GM13977 (cell line): ENCODE results near the gene RRP9.

Experiments used
- DNase-seq: peaks from one replicate; pipeline ENCODE4 v3.0.0; 2012; ENCODE audit warnings: low spot score
- CTCF ChIP-seq: IDR thresholded peaks from 2 replicates; pipeline ENCODE4 v1.5.1; 2012; ENCODE audit warnings: mild to moderate bottlenecking, control low read depth; ENCODE audit not compliant: insufficient read depth; ENCODE audit errors: extremely low read depth, missing control alignments
- in situ Hi-C: fragments of 300-500 bp; cut with MboI; formaldehyde crosslinking; loops from one replicate; pipeline ENCODE4 v1.12.0; 2022; ENCODE audit warnings: low sequenced_read_pairs, low pct_unique_long_range_greater_than_20kb, mixed read lengths, inconsistent platforms; ENCODE audit not compliant: unreplicated experiment

RRP9 gene

DNA sequence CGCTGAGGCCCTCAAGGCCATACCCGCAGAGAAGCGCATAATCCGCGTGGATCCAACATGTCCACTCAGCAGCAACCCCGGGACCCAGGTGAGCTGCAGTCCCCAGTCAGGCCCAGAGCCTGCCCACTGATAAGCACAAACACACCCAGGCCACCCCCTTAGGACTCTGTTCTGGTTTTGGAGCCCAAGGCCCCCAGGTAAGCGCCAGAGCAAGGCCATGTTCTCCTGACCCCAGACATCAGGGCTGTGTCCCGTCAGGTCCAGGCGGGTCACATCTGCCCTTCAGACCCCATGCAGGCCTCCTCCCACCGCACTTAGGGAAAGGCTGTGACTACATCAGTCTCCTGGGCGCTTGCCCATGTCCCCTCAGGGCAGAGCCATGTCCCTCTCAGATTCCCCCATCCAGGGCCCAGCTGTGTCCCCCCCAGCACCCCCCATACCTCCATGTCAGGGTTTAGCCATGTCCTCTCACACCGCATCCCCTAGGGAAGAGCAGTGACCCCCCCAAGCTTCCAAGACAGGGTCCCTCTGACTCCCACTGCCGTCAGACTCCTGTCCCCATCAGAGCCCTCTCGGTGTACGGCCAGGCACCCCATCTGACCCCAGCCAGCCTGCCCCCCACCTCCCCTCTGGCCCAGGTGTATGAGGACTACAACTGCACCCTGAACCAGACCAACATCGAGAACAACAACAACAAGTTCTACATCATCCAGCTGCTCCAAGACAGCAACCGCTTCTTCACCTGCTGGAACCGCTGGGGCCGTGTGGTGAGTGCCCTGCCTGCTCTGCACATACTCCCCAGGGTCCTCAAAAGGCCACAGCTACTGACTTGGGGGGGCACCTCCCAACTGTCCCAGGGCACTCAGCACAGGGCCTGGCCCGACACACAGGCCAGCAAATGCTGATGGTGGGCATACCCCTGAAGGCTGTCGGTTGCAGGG, 2.0 kb upstream of the RRP9 start:
- in situ Hi-C loops, result no loop called here
- DNase-seq, result no peak
- no peak for TF ChIP-seq CTCF

DNA sequence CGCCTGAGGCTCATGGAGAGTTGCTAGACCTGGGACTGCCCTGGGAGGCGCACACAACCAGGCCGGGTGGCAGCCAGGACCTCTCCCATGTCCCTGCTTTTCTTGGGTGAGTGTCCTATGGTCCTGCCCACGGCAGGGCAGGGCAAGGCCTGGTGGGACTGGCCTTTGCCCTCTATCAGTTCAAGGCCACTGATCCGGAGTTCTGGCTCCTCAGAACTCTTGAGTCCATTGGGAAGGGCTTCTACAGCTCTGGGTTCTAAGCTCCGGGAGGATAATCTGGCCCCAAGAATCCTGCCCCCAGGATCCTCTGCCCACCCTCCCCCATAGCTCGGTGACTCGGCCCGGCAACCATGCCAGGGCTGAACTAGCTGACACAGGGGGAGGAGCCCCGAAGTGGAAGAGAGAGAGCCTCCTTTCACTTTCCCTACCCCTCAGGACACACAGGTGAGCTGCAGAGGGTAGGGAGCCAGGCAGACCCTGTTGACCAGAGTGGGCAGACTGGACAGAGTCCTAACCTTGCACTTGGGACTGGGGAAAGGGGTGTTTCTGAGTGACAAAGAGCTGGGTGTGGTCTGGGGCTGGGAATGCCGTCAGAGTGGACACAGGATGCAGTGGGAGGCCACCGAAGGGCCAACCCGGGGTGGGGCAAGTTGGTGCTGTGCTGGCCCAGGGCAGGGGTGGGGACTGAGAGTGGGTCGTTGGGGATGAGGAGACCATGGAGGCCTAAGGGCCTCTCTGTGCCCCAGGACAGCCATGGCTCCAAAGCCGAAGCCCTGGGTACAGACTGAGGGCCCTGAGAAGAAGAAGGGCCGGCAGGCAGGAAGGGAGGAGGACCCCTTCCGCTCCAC, 1.1 kb upstream of the RRP9 start:
- TF ChIP-seq CTCF, result no peak
- in situ Hi-C loops, result no loop called here
- peak; percentile 86 for DNase-seq

DNA sequence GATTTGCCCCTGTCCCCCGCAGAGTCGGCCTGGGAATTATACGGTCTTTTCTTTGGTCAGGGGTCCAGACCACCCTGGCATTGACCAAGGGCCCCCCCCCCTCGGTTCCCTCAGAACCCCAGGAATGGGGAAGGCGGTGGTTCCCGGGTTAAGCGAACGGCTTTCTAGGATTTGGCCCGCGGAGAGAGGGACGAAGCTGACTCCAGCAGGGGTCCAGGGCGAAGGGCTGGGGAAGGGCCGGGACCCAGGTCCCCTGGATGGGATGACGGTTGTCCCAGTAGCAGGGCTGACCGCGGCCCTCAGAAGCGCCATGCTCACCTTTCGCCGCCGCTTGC, 274 bp downstream of the RRP9 start:
- in situ Hi-C loops, result no loop called here
- DNase-seq, result no peak
- TF ChIP-seq CTCF, result no peak

- TF ChIP-seq CTCF, result no peak
- in situ Hi-C loops, result no loop called here
- no peak for DNase-seq
Observed at GRCh38 chr3:51940648-51941462, 849 bp downstream of the RRP9 start.

DNA sequence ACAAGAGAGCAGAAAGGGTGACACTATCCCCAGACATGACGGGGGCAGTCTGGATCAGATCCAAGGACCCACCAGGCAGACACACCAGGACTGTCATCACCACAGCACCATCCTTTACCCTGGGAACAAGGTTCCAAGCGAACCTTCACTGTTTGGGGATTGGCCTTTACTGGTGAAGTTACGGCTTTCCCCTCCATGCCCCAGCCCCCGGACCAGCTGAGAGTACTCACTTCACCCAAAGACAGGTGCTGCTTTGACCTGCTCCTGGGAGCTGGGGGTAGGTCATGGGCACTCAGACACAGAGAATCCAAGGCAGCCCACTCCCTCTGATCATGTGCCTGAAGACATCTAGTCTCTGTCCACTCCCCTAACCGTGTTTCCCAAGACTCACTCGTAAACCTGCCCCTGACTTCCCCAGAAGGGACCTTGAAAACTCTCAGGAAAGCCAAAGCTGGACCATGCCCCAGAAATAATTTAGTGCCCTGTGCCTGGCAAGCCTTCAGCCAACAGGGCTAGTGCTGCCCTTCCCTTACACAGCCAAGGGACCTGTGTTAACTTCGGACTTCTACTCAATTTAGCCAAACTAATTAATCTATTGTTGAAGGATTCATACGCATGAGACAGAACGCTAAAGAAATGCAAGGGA, 2.8 kb downstream of the RRP9 start:
- TF ChIP-seq CTCF, result no peak
- in situ Hi-C loops, result no loop called here
- no peak for DNase-seq
